Lung (tissue), 12 donors: Measurements from ENCODE around the gene ESAM. TPM values are rescaled to one million over a fixed set of nuclear protein-coding genes. Genes with fewer than 3 reads are reported as not detected.

Experiments used
- ATAC-seq: fragments of 200-7000 bp; cut with Tn5 transposase; one replicate; pipeline ENCODE4 v1.9.1; 2020; ENCODE audit warnings: moderate number of reproducible peaks; ENCODE audit not compliant: insufficient read depth, low FRiP score
- DNase-seq, 3 donors: peaks; one replicate each; pipeline ENCODE4 v3.0.0-alpha.2; 2013 to 2017
- H3K27ac ChIP-seq, 2 donors: one replicate each; pipeline ENCODE4 v1.5.1; 2013; ENCODE audit warnings: mild to moderate bottlenecking in 2 of 2, moderate library complexity in 2 of 2, control low read depth in 1 of 2, inconsistent platforms in 1 of 2, low read depth in 1 of 2, low read length in 1 of 2
- H3K27me3 ChIP-seq, 3 donors: one replicate each; pipeline ENCODE4 v1.5.1; 2013; ENCODE audit warnings: low read length in 2 of 3; ENCODE audit not compliant: control insufficient read depth in 3 of 3, insufficient read depth in 3 of 3
- H3K36me3 ChIP-seq, 4 donors: one replicate each; pipeline ENCODE4 v1.5.1; 2013; ENCODE audit warnings: low read length in 4 of 4, mild to moderate bottlenecking in 1 of 4, moderate library complexity in 1 of 4; ENCODE audit not compliant: control insufficient read depth in 4 of 4, insufficient read depth in 4 of 4
- H3K4me1 ChIP-seq, 5 donors: one replicate each; pipeline ENCODE4 v1.5.1; 2013; ENCODE audit warnings: low read length in 5 of 5, mild to moderate bottlenecking in 2 of 5, moderate library complexity in 1 of 5; ENCODE audit not compliant: control insufficient read depth in 5 of 5, insufficient read depth in 5 of 5
- H3K4me3 ChIP-seq: one replicate; pipeline ENCODE4 v1.5.1; 2013; ENCODE audit warnings: mild to moderate bottlenecking, control low read depth, moderate library complexity
- H3K9ac ChIP-seq, 2 donors: one replicate each; pipeline ENCODE4 v1.5.1; 2013; ENCODE audit warnings: low read length in 2 of 2, control low read depth in 1 of 2; ENCODE audit not compliant: insufficient read depth in 1 of 2
- H3K9me3 ChIP-seq, 4 donors: one replicate each; pipeline ENCODE4 v1.5.1; 2013; ENCODE audit warnings: low read length in 3 of 4, mild to moderate bottlenecking in 1 of 4, moderate library complexity in 1 of 4; ENCODE audit not compliant: control insufficient read depth in 4 of 4, insufficient read depth in 3 of 4
- WGBS, 2 donors: extraction: QIAGEN DNeasy Blood & Tissue Kit; methylation state at CpG; one replicate each; pipeline ENCODE4 v1.1.7; 2013; 5-methylcytosine and 5-hydroxymethylcytosine counted together
- polyA plus RNA-seq, 2 donors: library from polyadenylated mRNA; stranded (reverse); fragments of 200-250 nt; gene quantifications; one replicate each; pipeline ENCODE4 v1.2.1, GENCODE V29; 2013
- total RNA-seq, 2 donors: library from RNA; depleted of rRNA in 1 of 2; stranded (reverse); fragments of >200 nt in 1 of 2; gene quantifications; one replicate each; pipeline ENCODE4 v1.2.1, GENCODE V29; 2014 to 2021
- TF ChIP-seq, protein P1 (sequence below): IDR thresholded peaks from 2 replicates; pipeline ENCODE4 v1.5.1; 2012; ENCODE audit warnings: mild to moderate bottlenecking; ENCODE audit errors: control extremely low read depth, extremely low read depth
- donor health status: control.
- donor health status: control.
- donor health status: Bipolar disorder and iron deficiency.
- donor health status: healthy.
- donor health status: DM: yes; HTN: yes; CAD: no.

Gene ESAM
- total and polyA plus RNA-seq, 4 donors = 77.7 to 142 (median 130) TPM

- Histone ChIP-seq H3K4me3 (no peak overlapping the region), H3K9me3 (no peaks in the 10 kb centered on the region), H3K27ac (peak overlapping the region; percentile 96 to 100), H3K27me3 (no peaks in the 10 kb centered on the region), H3K4me1 (peaks cover 0 to 24% (median 7%) of the 10 kb centered on the region in 5 donors), H3K36me3 (peaks cover 0 to 3% (median 0%) of the 10 kb centered on the region in 4 donors), H3K9ac (peak overlapping the region; percentile 50 to 86)
- 4 to 7% methylated on average over 8 of the region's 8 CpGs for WGBS, 2 donors
- DNase-seq = peak in 2 of 3 donors; percentile 15 to 46
- TF ChIP-seq, protein P1, sequence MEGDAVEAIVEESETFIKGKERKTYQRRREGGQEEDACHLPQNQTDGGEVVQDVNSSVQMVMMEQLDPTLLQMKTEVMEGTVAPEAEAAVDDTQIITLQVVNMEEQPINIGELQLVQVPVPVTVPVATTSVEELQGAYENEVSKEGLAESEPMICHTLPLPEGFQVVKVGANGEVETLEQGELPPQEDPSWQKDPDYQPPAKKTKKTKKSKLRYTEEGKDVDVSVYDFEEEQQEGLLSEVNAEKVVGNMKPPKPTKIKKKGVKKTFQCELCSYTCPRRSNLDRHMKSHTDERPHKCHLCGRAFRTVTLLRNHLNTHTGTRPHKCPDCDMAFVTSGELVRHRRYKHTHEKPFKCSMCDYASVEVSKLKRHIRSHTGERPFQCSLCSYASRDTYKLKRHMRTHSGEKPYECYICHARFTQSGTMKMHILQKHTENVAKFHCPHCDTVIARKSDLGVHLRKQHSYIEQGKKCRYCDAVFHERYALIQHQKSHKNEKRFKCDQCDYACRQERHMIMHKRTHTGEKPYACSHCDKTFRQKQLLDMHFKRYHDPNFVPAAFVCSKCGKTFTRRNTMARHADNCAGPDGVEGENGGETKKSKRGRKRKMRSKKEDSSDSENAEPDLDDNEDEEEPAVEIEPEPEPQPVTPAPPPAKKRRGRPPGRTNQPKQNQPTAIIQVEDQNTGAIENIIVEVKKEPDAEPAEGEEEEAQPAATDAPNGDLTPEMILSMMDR = no peak
- no peak for ATAC-seq
Measured at GRCh38 chr11:124801014-124801413, 38.9 kb upstream of the ESAM start.

DNA sequence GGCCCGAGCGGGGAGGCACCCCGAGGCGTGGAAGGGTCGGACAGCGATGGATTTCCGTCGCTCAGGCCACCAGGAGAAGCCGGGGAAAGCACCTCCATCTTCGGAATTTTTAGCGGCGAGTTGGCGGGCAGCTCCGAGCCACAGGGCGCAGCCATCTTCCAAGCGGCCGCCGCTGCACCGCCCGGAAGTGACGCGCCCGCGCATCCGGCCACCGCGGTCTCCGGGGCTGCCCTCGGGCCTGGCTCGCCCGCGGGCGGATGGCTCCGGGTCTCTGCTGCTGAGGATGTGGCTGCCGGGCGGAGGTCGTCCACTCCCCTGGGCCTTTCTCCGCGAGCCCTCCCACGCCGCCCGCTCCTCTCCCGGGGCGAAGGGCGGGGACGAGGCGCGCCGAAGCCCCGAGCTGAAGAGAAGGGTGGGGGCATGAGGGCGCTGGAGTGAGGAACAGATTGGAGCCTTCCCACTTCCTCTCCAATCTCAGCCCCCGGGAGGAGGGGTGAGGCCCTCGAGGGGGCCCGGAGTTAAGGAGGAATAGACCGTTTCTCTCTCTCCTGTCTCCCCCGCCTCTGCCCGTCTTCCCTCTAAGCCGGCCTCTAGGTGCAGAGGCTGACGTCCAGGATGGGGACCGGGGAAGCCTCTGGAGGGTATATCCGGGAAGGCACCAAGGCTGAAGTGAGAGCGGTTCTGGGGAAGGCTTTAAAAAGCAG is 38.3 kb upstream of the ESAM start, which contains the start of gene MSANTD2:
Gene MSANTD2 (minus strand): TSS at position 181 of the 704 bp plus-strand sequence. CDS start 26 bp downstream, at position 155.
- Histone ChIP-seq H3K27me3 (no peaks in the 10 kb centered on the region), H3K27ac (peak within 1 kb of the TSS; percentile 96 to 100), H3K36me3 (no peaks in the 10 kb centered on the region), H3K4me3 (peak within 1 kb of the TSS; percentile 100), H3K9me3 (no peaks in the 10 kb centered on the region), H3K9ac (peak within 1 kb of the TSS; percentile 50 to 87), H3K4me1 (peaks cover 0 to 25% (median 7%) of the 10 kb centered on the region in 5 donors)
- peak; percentile 91 to 96 (median 95) for DNase-seq
- ATAC-seq = peak; percentile 96
- 0% methylated on average over 55 to 62 of the region's 62 CpGs for WGBS, 2 donors
- TF ChIP-seq, protein P1 = no peak

DNA sequence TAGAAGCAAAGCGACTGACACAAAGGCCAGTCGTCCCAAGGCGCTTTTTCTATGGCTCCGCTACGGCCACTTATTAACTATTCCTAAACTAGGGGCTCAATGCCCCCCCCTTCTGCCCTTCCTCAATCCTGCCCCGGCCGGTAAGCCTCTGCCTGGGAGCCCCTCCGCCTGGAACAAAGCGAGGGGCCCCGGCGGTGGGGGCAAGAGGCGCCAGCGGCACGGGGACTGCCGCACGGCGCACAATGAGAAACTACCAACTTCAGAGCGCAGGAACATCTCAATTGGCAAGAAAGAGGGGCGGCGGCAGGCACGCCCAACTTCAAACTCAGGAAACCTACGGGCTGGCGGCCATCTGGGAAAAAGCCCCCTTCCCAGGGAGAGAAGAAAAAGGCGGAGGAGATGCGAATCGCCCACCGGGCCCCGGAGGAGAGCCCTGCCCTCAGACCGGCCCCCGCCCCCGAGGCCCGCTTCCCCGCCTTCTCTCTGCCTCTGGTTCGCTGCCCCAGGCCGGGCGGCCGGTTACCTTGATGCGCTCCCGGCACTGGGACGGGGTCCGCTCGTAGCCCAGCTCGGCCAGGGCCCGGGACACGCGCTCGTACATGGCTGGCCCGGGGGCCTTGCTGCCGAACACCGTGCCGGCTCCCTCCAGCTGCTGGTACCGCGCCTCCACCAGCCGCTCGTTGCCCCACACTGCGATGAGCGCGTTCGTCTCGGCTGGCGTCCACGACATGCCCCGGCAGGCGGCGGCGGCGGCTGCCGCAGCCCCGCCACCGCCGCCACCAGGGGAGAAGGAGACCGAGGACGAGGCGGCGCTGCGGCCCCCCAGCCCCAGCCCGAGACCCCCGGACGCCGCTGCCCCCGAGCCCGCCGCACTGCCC is 37.5 kb upstream of the ESAM start:
- DNase-seq = peak; percentile 42 to 50 (median 45)
- Histone ChIP-seq H3K9ac (peak overlapping the region; percentile 50 to 87), H3K36me3 (no peaks in the 10 kb centered on the region), H3K27me3 (no peaks in the 10 kb centered on the region), H3K27ac (peak overlapping the region; percentile 96 to 100), H3K4me3 (peak overlapping the region; percentile 100), H3K9me3 (no peaks in the 10 kb centered on the region), H3K4me1 (peaks cover 0 to 29% (median 7%) of the 10 kb centered on the region in 5 donors)
- TF ChIP-seq, protein P1 = no peak
- peak; percentile 20 for ATAC-seq
- WGBS, 2 donors = 1% methylated on average over 57 to 83 of the region's 83 CpGs
